B cell (primary cell): ENCODE results near the gene DEF6. TPM values are rescaled to one million over a fixed set of nuclear protein-coding genes. Genes with fewer than 3 reads are reported as not detected.

Experiments used
- ATAC-seq: fragments of 200-7000 bp; cut with Tn5 transposase; one replicate; pipeline ENCODE4 v1.10.0; 2021; ENCODE audit warnings: low read depth, mild to moderate bottlenecking, moderate number of reproducible peaks, moderate library complexity
- CTCF ChIA-PET: fragments of 350-600 bp; sonication (Branson Sonifier 250); formaldehyde crosslinking; loops from one replicate; lab custom pipeline; 2021; ENCODE audit warnings: antibody characterized with exemption, inconsistent platforms; lab: Charles Lee
- POLR2A ChIA-PET: fragments of 350-600 bp; sonication (Branson Sonifier 250); formaldehyde crosslinking; loops from one replicate; lab custom pipeline; 2021; ENCODE audit warnings: antibody characterized with exemption; lab: Charles Lee
- DNase-seq: peaks from one replicate; pipeline ENCODE4 v3.0.0; 2013
- H2AFZ ChIP-seq: 2 replicates; pipeline ENCODE4 v1.6.1; 2012; ENCODE audit warnings: mild to moderate bottlenecking, low read depth, low read length; ENCODE audit not compliant: insufficient read depth, poor library complexity, severe bottlenecking
- H3K27ac ChIP-seq, 2 donors: 1 replicate in 1 of 2; 2 replicates in 1 of 2; pipeline ENCODE4 v1.5.1; 2012 to 2013; ENCODE audit warnings: low read length in 2 of 2, mild to moderate bottlenecking in 2 of 2, moderate library complexity in 1 of 2
- H3K27me3 ChIP-seq, 4 experiments: fragments of 200-600 bp in 1 of 4; sonication (generic) in 1 of 4; replicated peaks in 1 of 4; 1 replicate in 2 of 4; 2 replicates in 2 of 4; pipeline versions ENCODE4 v1.6.1 to v1.7.0; 2013 to 2016; ENCODE audit warnings: low read length in 3 of 4, mild to moderate bottlenecking in 2 of 4, mixed read lengths in 1 of 4, moderate library complexity in 1 of 4; ENCODE audit not compliant: insufficient read depth in 4 of 4, control insufficient read depth in 3 of 4; ENCODE audit errors: control extremely low read depth in 1 of 4
- H3K36me3 ChIP-seq, 2 experiments: replicated peaks in 1 of 2; 1 replicate in 1 of 2; 2 replicates in 1 of 2; pipeline versions ENCODE4 v1.6.1 to v1.7.1; 2013; ENCODE audit warnings: low read length in 1 of 2; ENCODE audit not compliant: insufficient read depth in 2 of 2, control insufficient read depth in 1 of 2; ENCODE audit errors: control extremely low read depth in 1 of 2, extremely low read depth in 1 of 2
- H3K4me1 ChIP-seq, 2 donors: fragments of 200-600 bp in 1 of 2; sonication (generic) in 1 of 2; 1 replicate in 1 of 2; 2 replicates in 1 of 2; pipeline versions ENCODE4 v1.5.1 to v1.6.1; 2013 to 2017; ENCODE audit warnings: low read length in 2 of 2; ENCODE audit not compliant: control insufficient read depth in 2 of 2, insufficient read depth in 2 of 2
- H3K4me2 ChIP-seq: replicated peaks from 2 replicates; pipeline ENCODE3; 2012; ENCODE audit warnings: mild to moderate bottlenecking, low read depth, low read length; ENCODE audit not compliant: poor library complexity, severe bottlenecking
- H3K4me3 ChIP-seq, 5 experiments: fragments of 200-600 bp in 1 of 5; sonication (generic) in 1 of 5; 1 replicate in 3 of 5; 2 replicates in 2 of 5; pipeline versions ENCODE4 v1.5.1 to v1.7.0; 2011 to 2016; ENCODE audit warnings: low read length in 4 of 5, mild to moderate bottlenecking in 4 of 5, low read depth in 2 of 5, control low read depth in 1 of 5, moderate library complexity in 1 of 5; ENCODE audit not compliant: insufficient read depth in 1 of 5; ENCODE audit errors: control extremely low read depth in 1 of 5, extremely low read depth in 1 of 5
- H3K79me2 ChIP-seq: fragments of 200-600 bp; sonication (generic); one replicate; pipeline ENCODE4 v1.6.0; 2016; ENCODE audit warnings: low read length; ENCODE audit not compliant: control insufficient read depth, insufficient read depth
- H3K9ac ChIP-seq: fragments of 200-600 bp; sonication (generic); 2 replicates; pipeline ENCODE4 v1.6.1; 2017; ENCODE audit warnings: mild to moderate bottlenecking, low read length, moderate library complexity
- H3K9me3 ChIP-seq, 3 donors: one replicate each; pipeline versions ENCODE4 v1.6.1 to v1.7.1; 2013; ENCODE audit warnings: low read length in 2 of 3; ENCODE audit not compliant: control insufficient read depth in 2 of 3, insufficient read depth in 1 of 3; ENCODE audit errors: control extremely low read depth in 1 of 3
- H4K20me1 ChIP-seq: 2 replicates; pipeline ENCODE4 v1.6.0; 2012; ENCODE audit warnings: mild to moderate bottlenecking, low read length; ENCODE audit not compliant: insufficient read depth, control insufficient read depth, poor library complexity, severe bottlenecking
- H3K27ac Mint-ChIP-seq: one replicate; pipeline ENCODE4 v1.8.0; 2021; ENCODE audit warnings: mixed read lengths
- H3K27me3 Mint-ChIP-seq: one replicate; pipeline ENCODE4 v1.8.0; 2021; ENCODE audit warnings: mixed read lengths
- H3K4me1 Mint-ChIP-seq: one replicate; pipeline ENCODE4 v1.8.0; 2021; ENCODE audit warnings: mixed read lengths
- H3K4me3 Mint-ChIP-seq: one replicate; pipeline ENCODE4 v1.8.0; 2021; ENCODE audit warnings: mixed read lengths
- H3K9me3 Mint-ChIP-seq: one replicate; pipeline ENCODE4 v1.8.0; 2022; ENCODE audit warnings: mixed read lengths; ENCODE audit not compliant: insufficient read depth
- CTCF ChIP-seq: fragments of 200-600 bp; IDR thresholded peaks from one replicate; pipeline ENCODE4 v1.8.0; 2022; ENCODE audit warnings: antibody characterized with exemption, mild to moderate bottlenecking
- EZH2 ChIP-seq: IDR thresholded peaks from 2 replicates; pipeline ENCODE4 v1.6.1; 2012; ENCODE audit warnings: borderline replicate concordance, low read depth, mild to moderate bottlenecking, moderate library complexity, low read length; ENCODE audit not compliant: insufficient read depth, poor library complexity, severe bottlenecking
- WGBS: methylation state at CpG from one replicate; pipeline ENCODE4 v1.1.5; 2013; ENCODE audit warnings: missing lambda C conversion rate; ENCODE audit not compliant: insufficient coverage; 5-methylcytosine and 5-hydroxymethylcytosine counted together
- intact Hi-C: fragments of 100-400 bp; cut with micrococcal nuclease; formaldehyde crosslinking; loops from one replicate; pipeline ENCODE4 v1.10.0; 2022
- polyA plus RNA-seq: library from polyadenylated mRNA; depleted of rRNA; stranded (reverse); fragments of >200 nt; gene quantifications from 2 replicates; pipeline ENCODE4 v1.2.3, GENCODE V29; 2012
- total RNA-seq, 2 donors: library from RNA; stranded (reverse); fragments of 120-200 nt in 1 of 2; gene quantifications; 1 replicate in 1 of 2; 2 replicates in 1 of 2; pipeline versions ENCODE4 v1.2.3 to v1.2.4, GENCODE V29; 2013 to 2022

DEF6 gene
- total and polyA plus RNA-seq, 2 donors (not counting 1 experiment from before 2014, with no cell fraction given), result 105 to 159 TPM

GRCh38 chr6:35293681-35294080, 3.9 kb upstream of the DEF6 start:
- ChIA-PET POLR2A (no interaction called here), CTCF (interaction anchor here (0.7 to 13.2 kb wide), 23 partner anchors 8 to 685 kb away, joined by 3 to 301 read pairs (median 4); partner anchors contain the start of gene PPARD)
- TF ChIP-seq CTCF (no peak), EZH2 (no peak)
- Histone ChIP-seq H3K36me3 (peaks cover 0 to 66% of the 10 kb centered on the region in 2 experiments), H3K9me3 (no peaks in the 10 kb centered on the region), H3K79me2 (peaks cover 10% of the 10 kb centered on the region), H3K27ac (no peak overlapping the region), H3K4me3 (no peak overlapping the region), H3K9ac (no peak overlapping the region), H3K27me3 (no peaks in the 10 kb centered on the region), H2AFZ (no peak overlapping the region), H4K20me1 (no peaks in the 10 kb centered on the region), H3K4me2 (no peak overlapping the region), H3K4me1 (peaks cover 11 to 23% of the 10 kb centered on the region in 2 donors)
- H3K4me1 Mint-ChIP-seq, result peaks cover 20% of the 10 kb centered on the region
- ATAC-seq, result no peak
- H3K9me3 Mint-ChIP-seq, result no peaks in the 10 kb centered on the region
- H3K27ac Mint-ChIP-seq, result no peak overlapping the region
- no peak overlapping the region for H3K4me3 Mint-ChIP-seq
- WGBS, result 96% methylated on average over 7 of the region's 9 CpGs
- DNase-seq, result no peak
- H3K27me3 Mint-ChIP-seq, result no peaks in the 10 kb centered on the region
- intact Hi-C loops, result no loop called here

- intact Hi-C loops, result no loop called here
- Histone ChIP-seq H3K4me1 (peaks cover 19 to 30% of the 10 kb centered on the region in 2 donors), H3K27me3 (no peaks in the 10 kb centered on the region), H3K4me2 (no peak overlapping the region), H2AFZ (no peak overlapping the region), H3K9me3 (no peaks in the 10 kb centered on the region), H3K79me2 (peaks cover 18% of the 10 kb centered on the region), H3K9ac (no peak overlapping the region), H3K4me3 (no peak overlapping the region), H3K27ac (no peak overlapping the region), H3K36me3 (peaks cover 0 to 58% of the 10 kb centered on the region in 2 experiments), H4K20me1 (no peaks in the 10 kb centered on the region)
- 68% methylated on average over 9 of the region's 10 CpGs for WGBS
- ATAC-seq (peak; percentile 34), DNase-seq (peak; percentile 74)
- Mint-ChIP-seq H3K4me3 (no peak overlapping the region), H3K27ac (no peak overlapping the region), H3K4me1 (peaks cover 28% of the 10 kb centered on the region), H3K27me3 (no peaks in the 10 kb centered on the region), H3K9me3 (no peaks in the 10 kb centered on the region)
- TF ChIP-seq CTCF, result peak; percentile 85
- no peak for TF ChIP-seq EZH2
- ChIA-PET CTCF (interaction anchor here (0.7 to 13.2 kb wide), 16 partner anchors 9 to 686 kb away, joined by 3 to 301 read pairs (median 4); partner anchors contain the start of genes PPARD and RPL10A), POLR2A (no interaction called here)
These were observed 3.2 kb upstream of the DEF6 start for GRCh38 chr6:35294308-35294945.
